Neural cell (in vitro differentiated cells): ENCODE results near the gene MAGEF1.

ENCODE experiments used
- CTCF ChIP-seq: fragments of 450-650 bp; IDR thresholded peaks from 2 replicates; pipeline ENCODE4 v1.5.1; 2014; ENCODE audit warnings: antibody characterized with exemption, mild to moderate bottlenecking, moderate library complexity; ENCODE audit not compliant: poor library complexity, severe bottlenecking
- EP300 ChIP-seq: fragments of 450-650 bp; conservative IDR thresholded peaks from 2 replicates; pipeline ENCODE4 v1.6.1; 2014; ENCODE audit warnings: antibody characterized with exemption, mild to moderate bottlenecking, moderate library complexity; ENCODE audit not compliant: poor library complexity, severe bottlenecking
- EZH2 ChIP-seq: fragments of 200-600, 300-800 bp; shearing (Covaris generic), sonication (generic); IDR thresholded peaks from 2 replicates; pipeline ENCODE4 v1.6.1; 2014; ENCODE audit warnings: antibody characterized with exemption, low read length, borderline replicate concordance, mild to moderate bottlenecking; ENCODE audit not compliant: insufficient read depth, poor library complexity, severe bottlenecking
- MXI1 ChIP-seq: fragments of 450-650 bp; conservative IDR thresholded peaks from 2 replicates; pipeline ENCODE4 v1.6.1; 2014; ENCODE audit warnings: antibody characterized with exemption, mild to moderate bottlenecking; ENCODE audit not compliant: poor library complexity, severe bottlenecking
- POLR2AphosphoS5 ChIP-seq: IDR thresholded peaks from 2 replicates; pipeline ENCODE4 v1.6.1; 2012
- RAD21 ChIP-seq: fragments of 450-650 bp; conservative IDR thresholded peaks from 2 replicates; pipeline ENCODE4 v1.6.1; 2014; ENCODE audit warnings: antibody characterized with exemption, mild to moderate bottlenecking, moderate library complexity
- SMC3 ChIP-seq: fragments of 450-650 bp; conservative IDR thresholded peaks from 2 replicates; pipeline ENCODE4 v1.6.1; 2014; ENCODE audit warnings: antibody characterized with exemption, mild to moderate bottlenecking, moderate library complexity; ENCODE audit not compliant: poor library complexity
- TAF1 ChIP-seq: IDR thresholded peaks from 2 replicates; pipeline ENCODE4 v1.6.1; 2012; ENCODE audit warnings: low read depth
- TF ChIP-seq, protein P1 (sequence below): IDR thresholded peaks from 2 replicates; pipeline ENCODE4 v1.6.1; 2012; ENCODE audit warnings: borderline replicate concordance

- no peak for TF ChIP-seq EZH2
- TF ChIP-seq, protein P1, sequence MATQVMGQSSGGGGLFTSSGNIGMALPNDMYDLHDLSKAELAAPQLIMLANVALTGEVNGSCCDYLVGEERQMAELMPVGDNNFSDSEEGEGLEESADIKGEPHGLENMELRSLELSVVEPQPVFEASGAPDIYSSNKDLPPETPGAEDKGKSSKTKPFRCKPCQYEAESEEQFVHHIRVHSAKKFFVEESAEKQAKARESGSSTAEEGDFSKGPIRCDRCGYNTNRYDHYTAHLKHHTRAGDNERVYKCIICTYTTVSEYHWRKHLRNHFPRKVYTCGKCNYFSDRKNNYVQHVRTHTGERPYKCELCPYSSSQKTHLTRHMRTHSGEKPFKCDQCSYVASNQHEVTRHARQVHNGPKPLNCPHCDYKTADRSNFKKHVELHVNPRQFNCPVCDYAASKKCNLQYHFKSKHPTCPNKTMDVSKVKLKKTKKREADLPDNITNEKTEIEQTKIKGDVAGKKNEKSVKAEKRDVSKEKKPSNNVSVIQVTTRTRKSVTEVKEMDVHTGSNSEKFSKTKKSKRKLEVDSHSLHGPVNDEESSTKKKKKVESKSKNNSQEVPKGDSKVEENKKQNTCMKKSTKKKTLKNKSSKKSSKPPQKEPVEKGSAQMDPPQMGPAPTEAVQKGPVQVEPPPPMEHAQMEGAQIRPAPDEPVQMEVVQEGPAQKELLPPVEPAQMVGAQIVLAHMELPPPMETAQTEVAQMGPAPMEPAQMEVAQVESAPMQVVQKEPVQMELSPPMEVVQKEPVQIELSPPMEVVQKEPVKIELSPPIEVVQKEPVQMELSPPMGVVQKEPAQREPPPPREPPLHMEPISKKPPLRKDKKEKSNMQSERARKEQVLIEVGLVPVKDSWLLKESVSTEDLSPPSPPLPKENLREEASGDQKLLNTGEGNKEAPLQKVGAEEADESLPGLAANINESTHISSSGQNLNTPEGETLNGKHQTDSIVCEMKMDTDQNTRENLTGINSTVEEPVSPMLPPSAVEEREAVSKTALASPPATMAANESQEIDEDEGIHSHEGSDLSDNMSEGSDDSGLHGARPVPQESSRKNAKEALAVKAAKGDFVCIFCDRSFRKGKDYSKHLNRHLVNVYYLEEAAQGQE: no peak
- TF ChIP-seq CTCF: no peak
- no peak for TF ChIP-seq POLR2AphosphoS5
- TF ChIP-seq EP300: no peak
- no peak for TF ChIP-seq SMC3
- no peak for TF ChIP-seq RAD21
- TF ChIP-seq MXI1: no peak
- no peak for TF ChIP-seq TAF1
Observed at GRCh38 chr3:184740509-184741258, 28.8 kb upstream of the MAGEF1 start.
